HL-60 (cell line): ENCODE data around the gene OR6K3.

Experiments
- CTCF ChIP-seq: IDR thresholded peaks from one replicate; pipeline ENCODE4 v1.5.1; 2011; ENCODE audit warnings: low read length, control low read depth, inconsistent platforms; ENCODE audit not compliant: insufficient read depth
- GABPA ChIP-seq: IDR thresholded peaks from 2 replicates; pipeline ENCODE4 v1.6.1; 2012; ENCODE audit warnings: low read depth
- SPI1 ChIP-seq: IDR thresholded peaks from 2 replicates; pipeline ENCODE4 v1.6.1; 2012; ENCODE audit warnings: low read depth, mild to moderate bottlenecking, borderline replicate concordance
- TF ChIP-seq, protein P1 (sequence below): IDR thresholded peaks from 2 replicates; pipeline ENCODE4 v1.6.1; 2012; ENCODE audit warnings: low read depth; ENCODE audit not compliant: insufficient replicate concordance

GRCh38 chr1:158754420-158754819 is 33.9 kb upstream of the OR6K3 start, which contains the start of gene OR6K6:
- TF ChIP-seq CTCF (no peak), SPI1 (no peak), GABPA (no peak)
- TF ChIP-seq, protein P1, sequence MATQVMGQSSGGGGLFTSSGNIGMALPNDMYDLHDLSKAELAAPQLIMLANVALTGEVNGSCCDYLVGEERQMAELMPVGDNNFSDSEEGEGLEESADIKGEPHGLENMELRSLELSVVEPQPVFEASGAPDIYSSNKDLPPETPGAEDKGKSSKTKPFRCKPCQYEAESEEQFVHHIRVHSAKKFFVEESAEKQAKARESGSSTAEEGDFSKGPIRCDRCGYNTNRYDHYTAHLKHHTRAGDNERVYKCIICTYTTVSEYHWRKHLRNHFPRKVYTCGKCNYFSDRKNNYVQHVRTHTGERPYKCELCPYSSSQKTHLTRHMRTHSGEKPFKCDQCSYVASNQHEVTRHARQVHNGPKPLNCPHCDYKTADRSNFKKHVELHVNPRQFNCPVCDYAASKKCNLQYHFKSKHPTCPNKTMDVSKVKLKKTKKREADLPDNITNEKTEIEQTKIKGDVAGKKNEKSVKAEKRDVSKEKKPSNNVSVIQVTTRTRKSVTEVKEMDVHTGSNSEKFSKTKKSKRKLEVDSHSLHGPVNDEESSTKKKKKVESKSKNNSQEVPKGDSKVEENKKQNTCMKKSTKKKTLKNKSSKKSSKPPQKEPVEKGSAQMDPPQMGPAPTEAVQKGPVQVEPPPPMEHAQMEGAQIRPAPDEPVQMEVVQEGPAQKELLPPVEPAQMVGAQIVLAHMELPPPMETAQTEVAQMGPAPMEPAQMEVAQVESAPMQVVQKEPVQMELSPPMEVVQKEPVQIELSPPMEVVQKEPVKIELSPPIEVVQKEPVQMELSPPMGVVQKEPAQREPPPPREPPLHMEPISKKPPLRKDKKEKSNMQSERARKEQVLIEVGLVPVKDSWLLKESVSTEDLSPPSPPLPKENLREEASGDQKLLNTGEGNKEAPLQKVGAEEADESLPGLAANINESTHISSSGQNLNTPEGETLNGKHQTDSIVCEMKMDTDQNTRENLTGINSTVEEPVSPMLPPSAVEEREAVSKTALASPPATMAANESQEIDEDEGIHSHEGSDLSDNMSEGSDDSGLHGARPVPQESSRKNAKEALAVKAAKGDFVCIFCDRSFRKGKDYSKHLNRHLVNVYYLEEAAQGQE = no peak
